Muscle layer of colon (tissue), 2 donors: ENCODE measurements around the gene PER3.
A peak's percentile ranks its signal among the peaks of the same experiment; 100 is the strongest.

ENCODE experiments used
- H3K27ac ChIP-seq: one replicate; pipeline ENCODE4 v1.7.0; 2013; ENCODE audit warnings: low read depth, mild to moderate bottlenecking, low read length, moderate library complexity
- H3K27me3 ChIP-seq, 2 donors: one replicate each; pipeline ENCODE4 v1.7.0; 2013; ENCODE audit warnings: low read length in 2 of 2, mild to moderate bottlenecking in 2 of 2; ENCODE audit not compliant: insufficient read depth in 2 of 2, control insufficient read depth in 1 of 2
- H3K36me3 ChIP-seq: one replicate; pipeline ENCODE4 v1.7.0; 2013; ENCODE audit warnings: mild to moderate bottlenecking, low read length; ENCODE audit not compliant: insufficient read depth
- H3K4me1 ChIP-seq: one replicate; pipeline ENCODE4 v1.7.0; 2013; ENCODE audit warnings: mild to moderate bottlenecking, low read length; ENCODE audit not compliant: insufficient read depth
- H3K4me3 ChIP-seq, 2 donors: one replicate each; pipeline ENCODE4 v1.7.0; 2013; ENCODE audit warnings: low read length in 2 of 2, low read depth in 1 of 2, mild to moderate bottlenecking in 1 of 2, moderate library complexity in 1 of 2
- H3K9ac ChIP-seq: one replicate; pipeline ENCODE4 v1.7.0; 2013; ENCODE audit warnings: low read length
- H3K9me3 ChIP-seq: one replicate; pipeline ENCODE4 v1.7.0; 2013; ENCODE audit warnings: mild to moderate bottlenecking, low read length
- donor health status: abdominal sarcoma.
- donor health status: Adenocarcinoma of cecum.

PER3 gene

GRCh38 chr1:7755448-7755847, 28.6 kb upstream of the PER3 start:
- H3K9ac ChIP-seq = no peak overlapping the region
- no peak overlapping the region for H3K4me3 ChIP-seq
- no peaks in the 10 kb centered on the region for H3K9me3 ChIP-seq
- H3K36me3 ChIP-seq = no peaks in the 10 kb centered on the region
- no peaks in the 10 kb centered on the region for H3K27me3 ChIP-seq
- no peak overlapping the region for H3K27ac ChIP-seq
- peaks cover 10% of the 10 kb centered on the region for H3K4me1 ChIP-seq

- no peaks in the 10 kb centered on the region for H3K36me3 ChIP-seq
- no peaks in the 10 kb centered on the region for H3K9me3 ChIP-seq
- no peaks in the 10 kb centered on the region for H3K27me3 ChIP-seq
- H3K4me3 ChIP-seq = no peak overlapping the region
- H3K27ac ChIP-seq = no peak overlapping the region
- H3K4me1 ChIP-seq = no peaks in the 10 kb centered on the region
- no peak overlapping the region for H3K9ac ChIP-seq
These were observed 23.8 kb upstream of the PER3 start for GRCh38 chr1:7760245-7760644.

DNA sequence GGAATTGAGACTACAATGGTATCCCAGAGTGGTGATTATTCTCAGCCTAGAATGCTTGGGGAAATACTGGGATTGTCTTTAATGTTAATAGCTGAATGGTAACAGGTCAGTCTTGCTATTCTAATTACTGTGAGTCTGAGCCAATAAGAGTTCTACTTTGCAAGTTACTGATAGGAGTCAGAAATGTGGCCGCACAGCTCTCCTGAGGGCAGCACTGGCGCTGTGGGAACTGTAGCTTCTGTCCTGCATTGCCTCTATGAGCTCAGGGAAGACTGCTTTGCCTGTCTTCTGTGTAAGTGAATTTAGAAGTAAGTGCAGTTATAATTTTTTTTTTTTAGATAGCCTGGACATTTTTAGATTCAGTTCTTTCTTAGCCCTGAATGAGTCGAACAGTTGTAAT, 23.0 kb upstream of the PER3 start:
- Histone ChIP-seq H3K4me1 (no peaks in the 10 kb centered on the region), H3K9me3 (no peaks in the 10 kb centered on the region), H3K27me3 (no peaks in the 10 kb centered on the region), H3K27ac (no peak overlapping the region), H3K4me3 (no peak overlapping the region), H3K36me3 (no peaks in the 10 kb centered on the region), H3K9ac (no peak overlapping the region)

- Histone ChIP-seq H3K4me1 (peaks cover 8% of the 10 kb centered on the region), H3K4me3 (no peak overlapping the region), H3K36me3 (no peaks in the 10 kb centered on the region), H3K27ac (no peak overlapping the region), H3K9ac (no peak overlapping the region), H3K9me3 (no peaks in the 10 kb centered on the region), H3K27me3 (no peaks in the 10 kb centered on the region)
These were observed 16.9 kb upstream of the PER3 start for GRCh38 chr1:7767176-7767575.

GRCh38 chr1:7768583-7768982, 15.5 kb upstream of the PER3 start:
- Histone ChIP-seq H3K9me3 (no peaks in the 10 kb centered on the region), H3K4me1 (peaks cover 11% of the 10 kb centered on the region), H3K4me3 (no peak overlapping the region), H3K36me3 (peaks cover 9% of the 10 kb centered on the region), H3K27ac (no peak overlapping the region), H3K9ac (no peak overlapping the region), H3K27me3 (no peaks in the 10 kb centered on the region)

DNA sequence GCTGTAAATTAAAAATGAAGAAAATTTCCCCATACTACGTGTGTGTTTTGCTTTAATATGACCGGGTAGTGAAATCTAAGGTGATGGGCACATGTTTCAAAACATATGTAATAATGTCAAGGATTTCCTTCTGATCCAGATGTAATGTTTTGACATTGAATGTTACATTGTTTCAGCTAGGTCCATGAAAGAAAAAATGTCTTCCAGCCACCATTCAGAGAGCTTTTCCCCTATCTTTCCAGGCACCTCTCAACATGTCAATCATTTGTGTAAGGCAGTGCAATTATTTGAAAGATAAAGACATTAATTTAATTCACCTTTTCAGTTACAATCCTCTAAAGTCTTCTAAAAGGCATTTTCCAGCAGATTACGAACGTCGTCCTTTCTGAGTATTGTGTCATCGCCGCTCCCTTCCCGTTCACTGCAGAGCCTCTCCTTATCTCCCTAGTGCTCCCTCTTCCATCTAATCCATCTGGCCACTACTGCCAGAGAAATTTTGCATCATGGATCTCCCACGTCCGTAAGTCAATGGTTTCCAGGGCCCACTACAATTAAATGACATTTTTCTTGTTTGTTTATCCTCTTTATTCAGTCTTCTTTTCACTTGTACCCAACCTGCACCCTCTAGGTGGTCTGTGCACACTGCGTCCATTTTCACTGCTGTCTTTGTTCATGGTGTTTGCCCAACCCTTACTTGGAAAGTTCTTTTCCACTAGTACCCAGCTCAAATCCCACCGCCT, 14.2 kb upstream of the PER3 start:
- Histone ChIP-seq H3K27me3 (no peaks in the 10 kb centered on the region), H3K9ac (no peak overlapping the region), H3K4me1 (peaks cover 11% of the 10 kb centered on the region), H3K9me3 (no peaks in the 10 kb centered on the region), H3K4me3 (no peak overlapping the region), H3K27ac (no peak overlapping the region), H3K36me3 (peaks cover 19% of the 10 kb centered on the region)

DNA sequence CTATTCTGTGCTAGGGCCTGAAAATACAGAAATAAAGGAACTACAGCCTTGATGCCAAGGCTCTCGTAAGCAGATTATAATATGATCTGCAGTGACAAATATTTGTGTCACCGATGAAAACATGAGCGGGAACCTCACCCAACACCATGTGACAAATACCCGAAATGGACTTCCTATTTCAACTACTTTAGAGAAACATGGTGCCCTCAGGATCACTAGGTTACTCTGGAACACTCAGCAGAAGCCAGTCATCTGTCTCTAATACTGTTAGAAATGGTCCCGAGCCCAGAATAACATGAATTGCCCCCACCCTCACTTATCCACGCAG, 13.5 kb upstream of the PER3 start:
- peaks cover 11% of the 10 kb centered on the region for H3K4me1 ChIP-seq
- peak overlapping the region; percentile 59 for H3K27ac ChIP-seq
- no peaks in the 10 kb centered on the region for H3K27me3 ChIP-seq
- no peak overlapping the region for H3K9ac ChIP-seq
- peak overlapping the region; percentile 34 to 92 for H3K4me3 ChIP-seq
- peaks cover 21% of the 10 kb centered on the region for H3K36me3 ChIP-seq
- no peaks in the 10 kb centered on the region for H3K9me3 ChIP-seq

DNA sequence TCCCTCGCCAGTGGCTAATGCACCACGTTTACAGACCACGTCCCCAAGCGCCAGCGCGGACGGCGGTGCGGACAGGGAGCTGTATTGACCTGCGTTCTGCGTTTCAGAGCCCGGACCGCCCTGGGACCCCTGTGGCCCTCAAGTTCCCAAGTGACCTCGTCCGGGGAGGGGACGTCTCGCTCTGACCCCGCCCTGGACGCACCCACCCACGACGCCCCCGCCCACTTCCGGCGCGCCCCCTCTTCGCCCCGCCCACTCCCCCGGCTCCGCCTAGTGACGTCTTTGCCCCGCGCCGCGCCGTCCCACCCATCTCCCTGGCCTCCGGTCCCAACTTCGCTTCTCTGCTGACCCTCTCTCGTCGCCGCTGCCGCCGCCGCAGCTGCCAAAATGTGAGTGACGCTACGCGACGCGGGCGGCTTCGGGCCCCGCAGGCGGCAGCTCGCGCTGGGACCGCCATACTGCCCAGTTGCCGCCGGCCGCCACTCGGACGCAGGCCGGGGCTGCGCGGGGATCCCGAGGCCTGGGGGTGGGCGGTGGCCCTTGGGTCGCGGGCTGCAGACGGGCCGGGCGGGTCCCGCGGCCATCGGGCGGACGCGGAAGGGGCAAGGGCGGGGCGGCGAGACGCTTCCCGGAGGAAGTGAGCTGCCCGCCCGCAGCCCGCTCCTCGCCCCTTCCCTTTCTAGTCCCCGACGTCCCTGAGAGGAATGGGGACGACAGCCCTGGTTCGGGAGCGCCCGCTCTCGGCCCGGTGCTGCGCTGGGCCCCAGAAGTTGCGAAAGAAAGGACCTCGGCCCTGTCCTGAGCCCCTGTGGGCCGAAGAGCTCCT, 12.9 kb upstream of the PER3 start, which contains the start of gene VAMP3:
Gene VAMP3, plus strand, starts transcription at position 300 of the 826 bp plus-strand sequence. Its CDS starts 88 bp downstream, at position 388.
- peaks cover 11% of the 10 kb centered on the region for H3K4me1 ChIP-seq
- H3K27ac ChIP-seq = peak within 1 kb of the TSS; percentile 59
- H3K9ac ChIP-seq = peak within 1 kb of the TSS; percentile 56
- H3K27me3 ChIP-seq = no peaks in the 10 kb centered on the region
- peak within 1 kb of the TSS; percentile 34 to 92 for H3K4me3 ChIP-seq
- H3K36me3 ChIP-seq = peaks cover 21% of the 10 kb centered on the region
- no peaks in the 10 kb centered on the region for H3K9me3 ChIP-seq

DNA sequence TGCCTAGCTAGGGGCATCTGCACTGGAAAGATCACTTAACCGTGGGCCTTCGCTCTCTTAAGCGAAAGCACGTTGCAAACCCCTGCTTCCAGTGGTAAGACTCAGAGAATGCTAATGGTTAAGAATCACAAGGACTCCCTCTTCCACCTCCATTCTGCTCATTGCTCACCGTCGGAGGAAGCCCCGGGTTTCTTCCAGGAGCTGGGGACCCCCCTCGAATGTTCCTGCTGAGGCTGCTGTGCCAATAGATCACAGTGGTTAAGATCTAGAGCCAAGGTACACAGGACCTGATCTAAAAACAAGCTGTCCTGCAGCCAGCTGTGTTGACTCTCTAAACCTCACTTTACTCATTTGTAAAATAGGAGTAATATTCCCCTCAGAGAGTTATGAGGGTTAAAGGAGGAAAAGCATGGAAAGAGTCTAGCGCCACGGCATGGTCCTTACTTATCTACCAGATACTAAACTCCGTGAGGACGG, 12.2 kb upstream of the PER3 start:
- H3K4me1 ChIP-seq = peaks cover 11% of the 10 kb centered on the region
- H3K9ac ChIP-seq = peak overlapping the region; percentile 56
- H3K9me3 ChIP-seq = no peaks in the 10 kb centered on the region
- peak overlapping the region; percentile 59 for H3K27ac ChIP-seq
- no peaks in the 10 kb centered on the region for H3K27me3 ChIP-seq
- H3K4me3 ChIP-seq = peak overlapping the region; percentile 34 to 92
- peaks cover 21% of the 10 kb centered on the region for H3K36me3 ChIP-seq

DNA sequence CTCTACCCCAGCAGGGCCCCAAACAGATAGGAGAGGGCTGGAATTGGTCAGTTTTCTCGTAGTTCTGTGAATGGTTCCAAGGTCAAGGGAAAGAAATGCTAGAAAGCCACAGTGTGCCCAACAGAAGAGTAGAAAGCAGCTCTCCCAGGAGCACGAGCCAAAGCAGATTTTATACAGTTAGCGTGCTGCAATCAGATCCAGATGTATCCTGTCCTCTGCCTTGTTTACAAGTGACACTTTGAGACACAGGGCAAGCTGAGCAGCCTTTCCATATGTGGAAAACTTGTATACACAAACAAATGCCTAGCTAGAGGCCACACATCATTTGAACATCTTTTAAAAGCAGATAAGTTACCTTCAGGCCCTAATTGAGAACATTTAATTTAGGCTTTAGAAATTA, 6.5 kb upstream of the PER3 start:
- H3K4me3 ChIP-seq = no peak overlapping the region
- H3K4me1 ChIP-seq = peaks cover under 1% of the 10 kb centered on the region
- H3K27ac ChIP-seq = no peak overlapping the region
- H3K9me3 ChIP-seq = no peaks in the 10 kb centered on the region
- no peak overlapping the region for H3K9ac ChIP-seq
- H3K27me3 ChIP-seq = no peaks in the 10 kb centered on the region
- H3K36me3 ChIP-seq = peaks cover 56% of the 10 kb centered on the region

DNA sequence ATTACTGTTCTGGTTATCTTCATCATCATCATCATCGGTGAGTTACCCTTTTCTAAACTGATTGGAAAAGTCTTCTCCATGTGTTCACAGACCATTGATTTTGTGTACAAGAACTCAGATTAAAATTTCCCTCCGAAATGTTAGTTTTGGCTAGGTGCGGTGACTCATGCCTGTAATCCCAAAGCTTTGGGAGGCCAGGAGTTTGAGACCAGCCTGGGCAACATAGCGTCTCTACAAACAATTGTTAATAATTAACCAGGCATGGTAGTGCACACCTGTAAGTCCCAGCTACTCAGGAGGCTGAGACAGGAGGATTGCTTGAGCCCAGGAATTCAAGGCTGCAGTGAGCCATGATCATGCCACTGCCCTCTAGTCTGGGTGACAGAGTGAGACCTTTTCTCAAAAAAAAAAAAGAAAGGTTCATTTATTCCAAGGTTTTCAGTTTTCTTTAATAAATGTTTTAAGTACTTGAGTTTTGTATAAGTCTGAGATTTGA, 5.9 kb upstream of the PER3 start:
- Histone ChIP-seq H3K36me3 (peaks cover 51% of the 10 kb centered on the region), H3K4me3 (no peak overlapping the region), H3K27me3 (no peaks in the 10 kb centered on the region), H3K9me3 (no peaks in the 10 kb centered on the region), H3K27ac (no peak overlapping the region), H3K9ac (no peak overlapping the region), H3K4me1 (peaks cover 6% of the 10 kb centered on the region)
